Hepatocyte (in vitro differentiated cells): Measurements from ENCODE around the gene SH3PXD2B. TPM values are rescaled to one million over a fixed set of nuclear protein-coding genes. Genes with fewer than 3 reads are reported as not detected.

ENCODE experiments used
- DNase-seq: peaks from one replicate; pipeline ENCODE4 v3.0.0-alpha.2; 2016; ENCODE audit warnings: low spot score
- H2AFZ ChIP-seq: fragments of 200-600 bp; sonication (generic); 2 replicates; pipeline ENCODE4 v1.6.0; 2016; ENCODE audit warnings: antibody characterized with exemption, mild to moderate bottlenecking
- H3K27ac ChIP-seq: fragments of 200-600 bp; sonication (generic); 2 replicates; pipeline ENCODE4 v1.5.1; 2016; ENCODE audit warnings: mild to moderate bottlenecking
- H3K27me3 ChIP-seq: fragments of 200-600 bp; sonication (generic); 2 replicates; pipeline ENCODE4 v1.6.1; 2016
- H3K36me3 ChIP-seq: fragments of 200-600 bp; sonication (generic); replicated peaks from 2 replicates; pipeline ENCODE4 v1.5.1; 2016; ENCODE audit warnings: low read depth; ENCODE audit not compliant: insufficient read depth
- H3K4me1 ChIP-seq: fragments of 200-600 bp; sonication (generic); 2 replicates; pipeline ENCODE4 v1.5.1; 2016; ENCODE audit warnings: mild to moderate bottlenecking, moderate library complexity; ENCODE audit not compliant: insufficient read depth
- H3K4me2 ChIP-seq: fragments of 200-600 bp; sonication (generic); 2 replicates; pipeline ENCODE4 v1.6.0; 2016
- H3K4me3 ChIP-seq: fragments of 200-600 bp; sonication (generic); 2 replicates; pipeline ENCODE4 v1.5.1; 2016; ENCODE audit warnings: mild to moderate bottlenecking
- H3K79me2 ChIP-seq: fragments of 200-600 bp; sonication (generic); 2 replicates; pipeline ENCODE4 v1.6.0; 2017; ENCODE audit warnings: mild to moderate bottlenecking
- H3K9me2 ChIP-seq: fragments of 200-600 bp; sonication (generic); replicated peaks from 2 replicates; pipeline ENCODE4 v1.6.0; 2017; ENCODE audit warnings: mild to moderate bottlenecking; ENCODE audit not compliant: insufficient read depth
- H3K9me3 ChIP-seq: fragments of 200-600 bp; sonication (generic); 2 replicates; pipeline ENCODE4 v1.5.1; 2016; ENCODE audit warnings: low read depth, mild to moderate bottlenecking
- H4K20me1 ChIP-seq: fragments of 200-600 bp; sonication (generic); 2 replicates; pipeline ENCODE4 v1.6.0; 2016; ENCODE audit warnings: mild to moderate bottlenecking; ENCODE audit not compliant: insufficient read depth, poor library complexity, severe bottlenecking
- EZH2 ChIP-seq: fragments of 200-600 bp; sonication (generic); IDR thresholded peaks from 2 replicates; pipeline ENCODE4 v1.6.1; 2016; ENCODE audit warnings: antibody characterized with exemption, mild to moderate bottlenecking, borderline replicate concordance
- EZH2phosphoT487 ChIP-seq: fragments of 200-600 bp; sonication (generic); IDR thresholded peaks from one replicate; pipeline ENCODE4 v1.6.1; 2018; ENCODE audit warnings: antibody characterized with exemption, mild to moderate bottlenecking, low read depth, moderate library complexity; ENCODE audit not compliant: unreplicated experiment, severe bottlenecking
- WGBS: methylation state at CpG from one replicate; pipeline ENCODE4 v1.1.6; 2016; ENCODE audit warnings: low lambda C conversion rate; ENCODE audit errors: missing lambda C conversion rate; 5-methylcytosine and 5-hydroxymethylcytosine counted together
- polyA plus RNA-seq: library from polyadenylated mRNA; unstranded; fragments of >200 nt; fragmentation: Nextera tagmentation; extraction: Ambion mirVana; gene quantifications from 2 replicates; pipeline ENCODE4 v1.2.1, GENCODE V29; 2016
- total RNA-seq: library from RNA; depleted of rRNA; stranded (reverse); fragments of >200 nt; gene quantifications from 2 replicates; pipeline ENCODE4 v1.2.3, GENCODE V29; 2014
- TF ChIP-seq, protein P1 (sequence below): fragments of 200-600 bp; sonication (generic); IDR thresholded peaks from 2 replicates; pipeline ENCODE4 v1.5.1; 2016; ENCODE audit warnings: antibody characterized with exemption, mild to moderate bottlenecking; ENCODE audit not compliant: poor library complexity

The SH3PXD2B gene
- total and polyA plus RNA-seq, 2 experiments from 2014 or later: 27.8 to 28.5 TPM

DNA sequence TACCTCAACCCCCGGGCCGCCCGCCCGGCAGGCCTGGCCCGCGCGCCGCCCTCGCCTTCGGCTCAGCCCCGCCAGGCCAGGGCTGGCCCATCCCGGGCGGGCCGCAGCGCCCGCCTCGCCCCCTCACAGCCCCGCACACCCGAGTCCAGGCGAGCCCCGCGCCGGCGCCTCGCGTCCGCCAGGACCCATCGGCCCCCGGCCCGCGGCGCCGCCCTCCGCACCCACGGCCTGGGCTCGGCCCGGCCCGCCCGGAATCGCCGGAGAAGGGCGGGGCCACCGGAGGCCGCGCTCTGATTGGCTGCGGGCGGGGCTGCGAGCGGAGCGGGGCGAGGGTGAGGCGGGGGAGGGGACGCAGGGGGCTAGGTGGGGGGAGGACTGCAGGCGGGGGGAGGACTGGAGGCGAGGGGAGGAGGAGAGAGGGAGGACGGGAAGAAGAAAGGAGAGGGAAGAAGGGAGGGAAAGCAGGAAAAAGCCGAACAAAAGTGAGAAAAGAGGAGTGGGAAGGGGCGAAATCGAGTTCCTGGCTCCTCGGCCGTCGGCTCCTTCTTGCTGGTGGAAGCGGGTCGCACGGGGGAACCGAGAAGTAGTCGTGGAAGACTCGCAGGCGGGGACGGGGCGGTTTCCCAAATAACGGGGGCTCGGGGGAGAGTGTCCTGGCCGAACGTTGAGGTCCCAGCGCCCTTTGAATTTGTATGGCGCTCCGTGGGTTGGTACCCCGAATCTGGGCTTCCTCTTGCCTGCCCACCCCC, 170.3 kb downstream of the SH3PXD2B start:
- TF ChIP-seq, protein P1, sequence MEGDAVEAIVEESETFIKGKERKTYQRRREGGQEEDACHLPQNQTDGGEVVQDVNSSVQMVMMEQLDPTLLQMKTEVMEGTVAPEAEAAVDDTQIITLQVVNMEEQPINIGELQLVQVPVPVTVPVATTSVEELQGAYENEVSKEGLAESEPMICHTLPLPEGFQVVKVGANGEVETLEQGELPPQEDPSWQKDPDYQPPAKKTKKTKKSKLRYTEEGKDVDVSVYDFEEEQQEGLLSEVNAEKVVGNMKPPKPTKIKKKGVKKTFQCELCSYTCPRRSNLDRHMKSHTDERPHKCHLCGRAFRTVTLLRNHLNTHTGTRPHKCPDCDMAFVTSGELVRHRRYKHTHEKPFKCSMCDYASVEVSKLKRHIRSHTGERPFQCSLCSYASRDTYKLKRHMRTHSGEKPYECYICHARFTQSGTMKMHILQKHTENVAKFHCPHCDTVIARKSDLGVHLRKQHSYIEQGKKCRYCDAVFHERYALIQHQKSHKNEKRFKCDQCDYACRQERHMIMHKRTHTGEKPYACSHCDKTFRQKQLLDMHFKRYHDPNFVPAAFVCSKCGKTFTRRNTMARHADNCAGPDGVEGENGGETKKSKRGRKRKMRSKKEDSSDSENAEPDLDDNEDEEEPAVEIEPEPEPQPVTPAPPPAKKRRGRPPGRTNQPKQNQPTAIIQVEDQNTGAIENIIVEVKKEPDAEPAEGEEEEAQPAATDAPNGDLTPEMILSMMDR: no peak
- TF ChIP-seq EZH2 (no peak), EZH2phosphoT487 (no peak)
- H3K4me2 ChIP-seq: peak overlapping the region; percentile 81
- H3K9me3 ChIP-seq: no peaks in the 10 kb centered on the region
- peak overlapping the region; percentile 99 for H3K4me3 ChIP-seq
- no peaks in the 10 kb centered on the region for H3K9me2 ChIP-seq
- peaks cover 36% of the 10 kb centered on the region for H4K20me1 ChIP-seq
- H2AFZ ChIP-seq: peak overlapping the region; percentile 98
- H3K27me3 ChIP-seq: no peaks in the 10 kb centered on the region
- peaks cover 43% of the 10 kb centered on the region for H3K79me2 ChIP-seq
- H3K27ac ChIP-seq: peak overlapping the region; percentile 100
- DNase-seq: peak; percentile 96
- no peaks in the 10 kb centered on the region for H3K36me3 ChIP-seq
- WGBS: 0% methylated on average over 19 of the region's 79 CpGs
- H3K4me1 ChIP-seq: peaks cover 18% of the 10 kb centered on the region

GRCh38 chr5:172283020-172283861, 171.1 kb downstream of the SH3PXD2B start, which contains the start of gene UBTD2:
Gene UBTD2, minus strand, starts transcription at chr5:172283764. Its CDS starts 99 bp downstream, at chr5:172283665.
- H3K4me2 ChIP-seq: peak within 1 kb of the TSS; percentile 84
- peaks cover 40% of the 10 kb centered on the region for H4K20me1 ChIP-seq
- DNase-seq: peak; percentile 92
- peak within 1 kb of the TSS; percentile 100 for H3K27ac ChIP-seq
- H2AFZ ChIP-seq: peak within 1 kb of the TSS; percentile 98
- no peaks in the 10 kb centered on the region for H3K9me2 ChIP-seq
- under 1% methylated on average over 27 of the region's 87 CpGs for WGBS
- TF ChIP-seq EZH2phosphoT487: no peak
- TF ChIP-seq, protein P1: peak; percentile 52
- no peaks in the 10 kb centered on the region for H3K27me3 ChIP-seq
- peak within 1 kb of the TSS; percentile 99 for H3K4me3 ChIP-seq
- H3K4me1 ChIP-seq: peaks cover 18% of the 10 kb centered on the region
- H3K36me3 ChIP-seq: no peaks in the 10 kb centered on the region
- peaks cover 51% of the 10 kb centered on the region for H3K79me2 ChIP-seq
- no peaks in the 10 kb centered on the region for H3K9me3 ChIP-seq

- H3K36me3 ChIP-seq: no peaks in the 10 kb centered on the region
- WGBS: 5% methylated on average over 13 of the region's 13 CpGs
- TF ChIP-seq EZH2phosphoT487 (no peak), EZH2 (no peak)
- TF ChIP-seq, protein P1: no peak
- H3K27ac ChIP-seq: peak overlapping the region; percentile 100
- peak overlapping the region; percentile 93 for H2AFZ ChIP-seq
- H3K27me3 ChIP-seq: no peaks in the 10 kb centered on the region
- H3K4me2 ChIP-seq: peak overlapping the region; percentile 84
- peaks cover 45% of the 10 kb centered on the region for H4K20me1 ChIP-seq
- peaks cover 59% of the 10 kb centered on the region for H3K79me2 ChIP-seq
- no peaks in the 10 kb centered on the region for H3K9me3 ChIP-seq
- H3K4me3 ChIP-seq: peak overlapping the region; percentile 99
- peaks cover 18% of the 10 kb centered on the region for H3K4me1 ChIP-seq
- H3K9me2 ChIP-seq: no peaks in the 10 kb centered on the region
- DNase-seq: no peak
Observed at GRCh38 chr5:172282272-172283019, 171.9 kb downstream of the SH3PXD2B start.
